HepG2 (cell line): ENCODE results near the gene VPS26B. TPM values are rescaled to one million over a fixed set of nuclear protein-coding genes. Genes with fewer than 3 reads are reported as not detected.
A peak's percentile ranks its signal among the peaks of the same experiment; 100 is the strongest.

ENCODE experiments used
- ARNTL ChIP-seq: sonication (generic); formaldehyde crosslinking; IDR thresholded peaks from 2 replicates; pipeline ENCODE4 v1.4.0; 2020; ENCODE audit warnings: mild to moderate bottlenecking, missing genetic modification reagents
- DMAP1 ChIP-seq: IDR thresholded peaks from 2 replicates; pipeline ENCODE4 v1.6.1; 2016
- GABPA ChIP-seq, 2 experiments: IDR thresholded peaks; 2 replicates each; pipeline ENCODE4 v1.6.1; 2011 to 2016; ENCODE audit warnings: low read depth in 2 of 2, low read length in 1 of 2, missing biosample characterization in 1 of 2, missing genetic modification characterization in 1 of 2
- HNRNPUL1 ChIP-seq: fragments of 200-400 bp; formaldehyde crosslinking; IDR thresholded peaks from 2 replicates; pipeline ENCODE4 v1.6.1; 2017; ENCODE audit warnings: low read depth, mild to moderate bottlenecking, low read length, moderate library complexity
- ISL2 ChIP-seq: sonication (generic); formaldehyde crosslinking; IDR thresholded peaks from 2 replicates; pipeline ENCODE4 v1.5.0; 2020; ENCODE audit warnings: missing genetic modification reagents
- KAT7 ChIP-seq: IDR thresholded peaks from 2 replicates; pipeline ENCODE4 v1.6.1; 2018; ENCODE audit warnings: borderline replicate concordance, missing compliant biosample characterization
- MBD4 ChIP-seq: IDR thresholded peaks from 2 replicates; pipeline ENCODE4 v1.6.1; 2012; ENCODE audit warnings: low read length, inconsistent platforms, borderline replicate concordance
- POLR2A ChIP-seq, 2 experiments: IDR thresholded peaks; 2 replicates each; pipeline ENCODE4 v1.6.1; 2011; ENCODE audit warnings: low read depth in 2 of 2, low read length in 2 of 2, mild to moderate bottlenecking in 1 of 2, moderate library complexity in 1 of 2; ENCODE audit not compliant: insufficient read depth in 1 of 2
- SIN3A ChIP-seq: IDR thresholded peaks from 2 replicates; pipeline ENCODE4 v1.6.1; 2011; ENCODE audit warnings: low read depth, mild to moderate bottlenecking, control low read depth, low read length, borderline replicate concordance
- SOX13 ChIP-seq, 3 experiments: fragments of 450-650 bp in 1 of 3; sonication (generic) in 1 of 3; formaldehyde crosslinking in 1 of 3; IDR thresholded peaks in 2 of 3; conservative IDR thresholded peaks in 1 of 3; 2 replicates each; pipeline versions ENCODE4 v1.5.0 to v1.6.1; 2016 to 2020; ENCODE audit warnings: antibody characterized with exemption in 1 of 3, mild to moderate bottlenecking in 1 of 3, missing compliant biosample characterization in 1 of 3, missing genetic modification reagents in 1 of 3, moderate library complexity in 1 of 3
- TOPORS ChIP-seq: sonication (generic); formaldehyde crosslinking; IDR thresholded peaks from 2 replicates; pipeline ENCODE4 v1.8.0; 2023; ENCODE audit warnings: mild to moderate bottlenecking, missing genetic modification reagents
- ZBTB7B ChIP-seq: sonication (generic); formaldehyde crosslinking; IDR thresholded peaks from 2 replicates; pipeline ENCODE4 v1.4.0; 2020; ENCODE audit warnings: missing genetic modification reagents
- ZFAT ChIP-seq: sonication (generic); formaldehyde crosslinking; conservative IDR thresholded peaks from 2 replicates; pipeline ENCODE4 v1.8.1; 2023; ENCODE audit warnings: missing genetic modification reagents, inconsistent platforms
- ZNF230 ChIP-seq: sonication (generic); formaldehyde crosslinking; IDR thresholded peaks from 2 replicates; pipeline ENCODE4 v1.4.0; 2020; ENCODE audit warnings: mild to moderate bottlenecking, missing genetic modification reagents
- ZNF331 ChIP-seq: sonication (generic); formaldehyde crosslinking; IDR thresholded peaks from 2 replicates; pipeline ENCODE4 v1.4.0; 2020; ENCODE audit warnings: missing genetic modification reagents
- ZNF547 ChIP-seq: sonication (generic); formaldehyde crosslinking; IDR thresholded peaks from 2 replicates; pipeline ENCODE4 v1.5.1; 2020; ENCODE audit warnings: mild to moderate bottlenecking, missing genetic modification reagents
- ZNF773 ChIP-seq: sonication (generic); formaldehyde crosslinking; IDR thresholded peaks from 2 replicates; pipeline ENCODE4 v1.4.0; 2020; ENCODE audit warnings: missing genetic modification reagents, borderline replicate concordance
- ZSCAN20 ChIP-seq: sonication (generic); formaldehyde crosslinking; IDR thresholded peaks from 2 replicates; pipeline ENCODE4 v1.4.0; 2020; ENCODE audit warnings: missing genetic modification reagents, mild to moderate bottlenecking, borderline replicate concordance
- ZSCAN29 ChIP-seq: sonication (generic); formaldehyde crosslinking; conservative IDR thresholded peaks from 2 replicates; pipeline ENCODE4 v1.4.0; 2020; ENCODE audit warnings: mild to moderate bottlenecking, missing genetic modification reagents
- polyA plus RNA-seq, 8 experiments: library from polyadenylated mRNA; depleted of rRNA in 3 of 8; stranded (reverse) in 7 of 8; unstranded in 1 of 8; fragments of >200 nt; fragmentation: Illumina TruSeq in 4 of 8; extraction: Trizol in 4 of 8; gene quantifications; 2 replicates each; pipeline versions ENCODE4 v1.2.1 to v1.2.3, GENCODE V29; 2011 to 2016; ENCODE audit warnings: low read depth in 4 of 8, missing spikeins in 1 of 8, mixed read lengths in 1 of 8; ENCODE audit not compliant: insufficient read depth in 1 of 8
- total RNA-seq, 5 experiments: library from RNA; depleted of rRNA; stranded (reverse); fragments of >200 nt; fragmentation: Illumina TruSeq; extraction: Trizol; gene quantifications; 2 replicates each; pipeline ENCODE4 v1.2.3, GENCODE V29; 2016; ENCODE audit warnings: low read depth in 1 of 5
- TF ChIP-seq, protein P1 (sequence below): fragments of 450-650 bp; IDR thresholded peaks from 2 replicates; pipeline ENCODE4 v1.6.1; 2017; ENCODE audit warnings: mild to moderate bottlenecking
- TF ChIP-seq, protein P2 (sequence below): IDR thresholded peaks from 2 replicates; pipeline ENCODE4 v1.6.1; 2018; ENCODE audit warnings: missing genetic modification reagents
- TF ChIP-seq, protein P3 (sequence below): sonication (generic); formaldehyde crosslinking; IDR thresholded peaks from 2 replicates; pipeline ENCODE4 v1.5.1; 2020; ENCODE audit warnings: mild to moderate bottlenecking, moderate library complexity, missing genetic modification reagents
- TF ChIP-seq, protein P4 (sequence below): conservative IDR thresholded peaks from 2 replicates; pipeline ENCODE4 v1.6.1; 2018; ENCODE audit warnings: missing genetic modification reagents

Gene VPS26B
- total and polyA plus RNA-seq, 2 of the 13 experiments (the other 11 are each of a cell fraction or from before 2014, with no cell fraction given), result 20.2 to 23.2 TPM

DNA sequence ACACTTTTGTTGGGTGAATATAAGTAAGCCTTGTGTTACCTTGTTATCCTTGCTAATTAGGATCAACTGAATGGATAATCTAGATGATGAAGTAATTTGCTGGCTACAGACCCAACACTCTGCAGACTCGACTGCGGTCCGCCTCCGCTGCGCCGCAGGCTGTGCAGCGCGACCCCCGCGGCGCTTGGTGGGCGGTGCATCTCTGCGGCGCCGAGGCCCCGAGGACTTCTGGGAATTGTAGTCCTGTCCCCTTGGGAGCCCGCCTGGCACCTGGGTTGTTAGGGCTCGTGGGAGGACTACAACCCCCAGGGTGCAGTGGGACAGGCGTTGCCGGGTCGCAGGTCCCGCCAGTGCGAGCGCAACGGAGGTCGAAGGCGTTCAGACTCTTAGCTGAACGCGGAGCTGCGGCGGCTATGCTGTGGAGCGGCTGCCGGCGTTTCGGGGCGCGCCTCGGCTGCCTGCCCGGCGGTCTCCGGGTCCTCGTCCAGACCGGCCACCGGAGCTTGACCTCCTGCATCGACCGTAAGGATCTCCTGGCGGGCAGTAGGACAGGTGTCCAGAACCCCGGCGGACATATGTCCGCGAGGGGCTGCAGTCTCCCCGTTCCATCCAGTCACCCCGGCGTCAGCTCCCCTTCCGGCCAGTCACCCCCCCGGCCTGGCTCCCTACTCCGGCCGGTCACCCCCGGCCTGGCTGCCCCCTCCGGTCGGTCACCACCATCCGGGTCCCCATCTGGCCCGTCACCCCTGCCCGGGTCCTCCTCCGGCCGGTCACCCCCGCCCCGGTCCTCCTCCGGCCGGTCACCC lies 28.9 kb downstream of the VPS26B start, which contains the start of the genes ACAD8 and THYN1 (continued):
- no peak for TF ChIP-seq ISL2 (CRISPR knock-in tag)
- TF ChIP-seq SOX13 (IDR thresholded peaks at IDR 0.05), result no peak
- TF ChIP-seq SOX13 (CRISPR knock-in tag; conservative IDR thresholded peaks at IDR 0.05 in 1 of 2, IDR thresholded peaks at IDR 0.05 in 1 of 2), result no peak
- no peak for TF ChIP-seq HNRNPUL1
- 0 out of 2 replicates have a peak, but pooled peaks have one; percentile 48 for TF ChIP-seq SIN3A
- TF ChIP-seq KAT7 (CRISPR knock-in tag), result peak; percentile 80
- TF ChIP-seq MBD4, result no peak
- no peak for TF ChIP-seq ZSCAN29 (CRISPR knock-in tag)
- no peak; the same call in 1 of the 2 replicates for TF ChIP-seq ZNF773 (CRISPR knock-in tag)
- peak; percentile 65 to 92; a peak in 3 of 4 replicates for TF ChIP-seq POLR2A (IDR thresholded peaks at IDR 0.05; ENCODE audit: insufficient read depth in 1 of 2, low read depth in 2 of 2, low read length in 2 of 2)
- TF ChIP-seq, protein P1, sequence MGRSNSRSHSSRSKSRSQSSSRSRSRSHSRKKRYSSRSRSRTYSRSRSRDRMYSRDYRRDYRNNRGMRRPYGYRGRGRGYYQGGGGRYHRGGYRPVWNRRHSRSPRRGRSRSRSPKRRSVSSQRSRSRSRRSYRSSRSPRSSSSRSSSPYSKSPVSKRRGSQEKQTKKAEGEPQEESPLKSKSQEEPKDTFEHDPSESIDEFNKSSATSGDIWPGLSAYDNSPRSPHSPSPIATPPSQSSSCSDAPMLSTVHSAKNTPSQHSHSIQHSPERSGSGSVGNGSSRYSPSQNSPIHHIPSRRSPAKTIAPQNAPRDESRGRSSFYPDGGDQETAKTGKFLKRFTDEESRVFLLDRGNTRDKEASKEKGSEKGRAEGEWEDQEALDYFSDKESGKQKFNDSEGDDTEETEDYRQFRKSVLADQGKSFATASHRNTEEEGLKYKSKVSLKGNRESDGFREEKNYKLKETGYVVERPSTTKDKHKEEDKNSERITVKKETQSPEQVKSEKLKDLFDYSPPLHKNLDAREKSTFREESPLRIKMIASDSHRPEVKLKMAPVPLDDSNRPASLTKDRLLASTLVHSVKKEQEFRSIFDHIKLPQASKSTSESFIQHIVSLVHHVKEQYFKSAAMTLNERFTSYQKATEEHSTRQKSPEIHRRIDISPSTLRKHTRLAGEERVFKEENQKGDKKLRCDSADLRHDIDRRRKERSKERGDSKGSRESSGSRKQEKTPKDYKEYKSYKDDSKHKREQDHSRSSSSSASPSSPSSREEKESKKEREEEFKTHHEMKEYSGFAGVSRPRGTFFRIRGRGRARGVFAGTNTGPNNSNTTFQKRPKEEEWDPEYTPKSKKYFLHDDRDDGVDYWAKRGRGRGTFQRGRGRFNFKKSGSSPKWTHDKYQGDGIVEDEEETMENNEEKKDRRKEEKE, result no peak
- TF ChIP-seq ZNF230, result 0 out of 2 replicates have a peak, but pooled peaks have one; percentile 25
- TF ChIP-seq, protein P2, sequence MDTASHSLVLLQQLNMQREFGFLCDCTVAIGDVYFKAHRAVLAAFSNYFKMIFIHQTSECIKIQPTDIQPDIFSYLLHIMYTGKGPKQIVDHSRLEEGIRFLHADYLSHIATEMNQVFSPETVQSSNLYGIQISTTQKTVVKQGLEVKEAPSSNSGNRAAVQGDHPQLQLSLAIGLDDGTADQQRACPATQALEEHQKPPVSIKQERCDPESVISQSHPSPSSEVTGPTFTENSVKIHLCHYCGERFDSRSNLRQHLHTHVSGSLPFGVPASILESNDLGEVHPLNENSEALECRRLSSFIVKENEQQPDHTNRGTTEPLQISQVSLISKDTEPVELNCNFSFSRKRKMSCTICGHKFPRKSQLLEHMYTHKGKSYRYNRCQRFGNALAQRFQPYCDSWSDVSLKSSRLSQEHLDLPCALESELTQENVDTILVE (CRISPR knock-in tag), result peak; percentile 70; the same call in 1 of the 2 replicates
- TF ChIP-seq DMAP1 (CRISPR knock-in tag), result peak; percentile 46; the same call in 1 of the 2 replicates
- peak; percentile 77; the same call in 1 of the 2 replicates for TF ChIP-seq ZNF547 (CRISPR knock-in tag)
- TF ChIP-seq TOPORS, result no peak
- TF ChIP-seq ARNTL, result no peak
- TF ChIP-seq, protein P3, sequence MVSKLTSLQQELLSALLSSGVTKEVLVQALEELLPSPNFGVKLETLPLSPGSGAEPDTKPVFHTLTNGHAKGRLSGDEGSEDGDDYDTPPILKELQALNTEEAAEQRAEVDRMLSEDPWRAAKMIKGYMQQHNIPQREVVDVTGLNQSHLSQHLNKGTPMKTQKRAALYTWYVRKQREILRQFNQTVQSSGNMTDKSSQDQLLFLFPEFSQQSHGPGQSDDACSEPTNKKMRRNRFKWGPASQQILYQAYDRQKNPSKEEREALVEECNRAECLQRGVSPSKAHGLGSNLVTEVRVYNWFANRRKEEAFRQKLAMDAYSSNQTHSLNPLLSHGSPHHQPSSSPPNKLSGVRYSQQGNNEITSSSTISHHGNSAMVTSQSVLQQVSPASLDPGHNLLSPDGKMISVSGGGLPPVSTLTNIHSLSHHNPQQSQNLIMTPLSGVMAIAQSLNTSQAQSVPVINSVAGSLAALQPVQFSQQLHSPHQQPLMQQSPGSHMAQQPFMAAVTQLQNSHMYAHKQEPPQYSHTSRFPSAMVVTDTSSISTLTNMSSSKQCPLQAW (CRISPR knock-in tag), result peak; percentile 51; the same call in 1 of the 2 replicates
- no peak for TF ChIP-seq ZSCAN20
- TF ChIP-seq, protein P4, sequence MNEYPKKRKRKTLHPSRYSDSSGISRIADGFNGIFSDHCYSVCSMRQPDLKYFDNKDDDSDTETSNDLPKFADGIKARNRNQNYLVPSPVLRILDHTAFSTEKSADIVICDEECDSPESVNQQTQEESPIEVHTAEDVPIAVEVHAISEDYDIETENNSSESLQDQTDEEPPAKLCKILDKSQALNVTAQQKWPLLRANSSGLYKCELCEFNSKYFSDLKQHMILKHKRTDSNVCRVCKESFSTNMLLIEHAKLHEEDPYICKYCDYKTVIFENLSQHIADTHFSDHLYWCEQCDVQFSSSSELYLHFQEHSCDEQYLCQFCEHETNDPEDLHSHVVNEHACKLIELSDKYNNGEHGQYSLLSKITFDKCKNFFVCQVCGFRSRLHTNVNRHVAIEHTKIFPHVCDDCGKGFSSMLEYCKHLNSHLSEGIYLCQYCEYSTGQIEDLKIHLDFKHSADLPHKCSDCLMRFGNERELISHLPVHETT (CRISPR knock-in tag), result peak; percentile 71; the same call in 1 of the 2 replicates
- TF ChIP-seq ZFAT (CRISPR knock-in tag), result no peak
- TF ChIP-seq ZNF331, result peak; percentile 87
- no peak for TF ChIP-seq GABPA (IDR thresholded peaks at IDR 0.05; ENCODE audit: low read depth, low read length)
- TF ChIP-seq GABPA (CRISPR knock-in tag; IDR thresholded peaks at IDR 0.05; ENCODE audit: low read depth), result peak; percentile 72
- TF ChIP-seq ZBTB7B, result peak; percentile 97
